Vagina (tissue), 2 donors: ENCODE data around the gene PIP5K1B.

ENCODE experiments used
- POLR2A ChIP-seq, 2 donors: fragments of 450-650 bp; IDR thresholded peaks; one replicate each; pipeline ENCODE4 v1.6.1; 2017; ENCODE audit warnings: antibody characterized with exemption in 2 of 2, mild to moderate bottlenecking in 2 of 2, moderate library complexity in 2 of 2
- TF ChIP-seq, protein P1 (sequence below), 3 experiments: fragments of 450-650 bp in 2 of 3; fragments of 200-600 bp in 1 of 3; sonication (generic) in 1 of 3; IDR thresholded peaks; one replicate each; pipeline ENCODE4 v1.5.1; 2017 to 2019; ENCODE audit warnings: antibody characterized with exemption in 3 of 3, mild to moderate bottlenecking in 2 of 3, moderate library complexity in 2 of 3

DNA sequence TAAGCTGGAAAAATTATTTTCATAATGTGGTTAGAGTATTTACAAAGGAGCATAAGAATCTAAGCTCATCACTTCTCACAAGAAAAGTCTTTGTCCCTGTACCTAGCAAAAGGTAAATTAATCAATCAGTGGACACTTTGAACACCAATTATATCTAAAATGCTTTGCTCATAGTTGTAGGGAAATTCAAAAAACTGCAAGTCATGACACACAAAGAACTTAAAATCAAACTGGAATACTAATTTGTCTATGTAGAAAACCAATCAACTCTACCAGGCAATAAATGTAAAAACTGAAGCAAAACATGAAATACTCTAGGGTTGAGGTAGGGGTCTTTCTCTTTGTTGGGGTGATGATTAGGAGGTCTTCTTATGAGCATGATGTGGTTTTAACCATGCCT is 173.4 kb downstream of the PIP5K1B start:
- TF ChIP-seq, protein P1, sequence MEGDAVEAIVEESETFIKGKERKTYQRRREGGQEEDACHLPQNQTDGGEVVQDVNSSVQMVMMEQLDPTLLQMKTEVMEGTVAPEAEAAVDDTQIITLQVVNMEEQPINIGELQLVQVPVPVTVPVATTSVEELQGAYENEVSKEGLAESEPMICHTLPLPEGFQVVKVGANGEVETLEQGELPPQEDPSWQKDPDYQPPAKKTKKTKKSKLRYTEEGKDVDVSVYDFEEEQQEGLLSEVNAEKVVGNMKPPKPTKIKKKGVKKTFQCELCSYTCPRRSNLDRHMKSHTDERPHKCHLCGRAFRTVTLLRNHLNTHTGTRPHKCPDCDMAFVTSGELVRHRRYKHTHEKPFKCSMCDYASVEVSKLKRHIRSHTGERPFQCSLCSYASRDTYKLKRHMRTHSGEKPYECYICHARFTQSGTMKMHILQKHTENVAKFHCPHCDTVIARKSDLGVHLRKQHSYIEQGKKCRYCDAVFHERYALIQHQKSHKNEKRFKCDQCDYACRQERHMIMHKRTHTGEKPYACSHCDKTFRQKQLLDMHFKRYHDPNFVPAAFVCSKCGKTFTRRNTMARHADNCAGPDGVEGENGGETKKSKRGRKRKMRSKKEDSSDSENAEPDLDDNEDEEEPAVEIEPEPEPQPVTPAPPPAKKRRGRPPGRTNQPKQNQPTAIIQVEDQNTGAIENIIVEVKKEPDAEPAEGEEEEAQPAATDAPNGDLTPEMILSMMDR (IDR thresholded peaks at IDR 0.05): no peak
- no peak for TF ChIP-seq POLR2A (IDR thresholded peaks at IDR 0.05)
